ENCODE measurements around the gene LRRC27.

LRRC27 gene

DNA sequence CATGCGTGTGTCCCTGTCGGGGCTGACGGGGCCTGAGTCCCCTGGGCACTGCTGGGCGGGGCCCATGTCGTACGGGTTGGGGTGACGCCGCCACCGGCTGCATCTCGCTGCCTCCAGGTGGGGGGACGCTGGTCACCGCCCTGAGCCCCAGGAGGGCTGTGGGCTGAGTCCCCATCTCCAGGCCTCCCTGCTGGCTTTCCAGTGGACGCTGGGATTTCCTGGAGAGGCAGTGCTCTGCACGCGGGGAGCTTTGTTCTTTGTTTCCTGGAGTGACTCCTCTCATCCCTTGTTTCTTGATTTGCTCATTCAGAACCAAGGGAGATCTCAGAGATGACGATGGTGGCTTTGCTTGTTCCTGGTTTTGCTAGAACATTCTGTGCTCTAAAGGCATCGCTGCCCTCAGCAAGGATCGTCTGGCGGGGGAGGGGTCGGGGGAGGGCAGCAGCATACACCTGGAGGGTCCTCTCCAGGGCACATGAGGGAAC is 86.0 kb downstream of the LRRC27 start:
- Histone ChIP-seq H3K36me3 (ENCODE audit: insufficient read depth, low read length) (peaks cover 5% of the 10 kb centered on the region), H3K9ac (ENCODE audit: low read length) (no peak overlapping the region), H3K4me3 (ENCODE audit: low read depth in 1 of 2, low read length in 2 of 2) (no peak overlapping the region), H3K9me3 (ENCODE audit: low read length) (no peaks in the 10 kb centered on the region), H3K4me1 (ENCODE audit: insufficient read depth, low read length) (peaks cover 74% of the 10 kb centered on the region), H3K27ac (ENCODE audit: low read depth, low read length) (peak overlapping the region; percentile 36), H3K27me3 (ENCODE audit: control insufficient read depth in 1 of 2, insufficient read depth in 2 of 2, low read length in 2 of 2) (no peaks in the 10 kb centered on the region)

- H3K4me1 ChIP-seq (ENCODE audit: insufficient read depth, low read length) = peaks cover 75% of the 10 kb centered on the region
- no peak overlapping the region for H3K9ac ChIP-seq (ENCODE audit: low read length)
- H3K4me3 ChIP-seq (ENCODE audit: low read depth in 1 of 2, low read length in 2 of 2) = no peak overlapping the region
- peaks cover 5% of the 10 kb centered on the region for H3K36me3 ChIP-seq (ENCODE audit: insufficient read depth, low read length)
- no peaks in the 10 kb centered on the region for H3K27me3 ChIP-seq (ENCODE audit: control insufficient read depth in 1 of 2, insufficient read depth in 2 of 2, low read length in 2 of 2)
- H3K27ac ChIP-seq (ENCODE audit: low read depth, low read length) = peak overlapping the region; percentile 70
- H3K9me3 ChIP-seq (ENCODE audit: low read length) = no peaks in the 10 kb centered on the region
Measured at GRCh38 chr10:132418527-132419416, 86.8 kb downstream of the LRRC27 start.

- Histone ChIP-seq H3K9ac (ENCODE audit: low read length) (no peak overlapping the region), H3K36me3 (ENCODE audit: insufficient read depth, low read length) (peaks cover 5% of the 10 kb centered on the region), H3K4me3 (ENCODE audit: low read depth in 1 of 2, low read length in 2 of 2) (no peak overlapping the region), H3K9me3 (ENCODE audit: low read length) (no peaks in the 10 kb centered on the region), H3K4me1 (ENCODE audit: insufficient read depth, low read length) (peaks cover 71% of the 10 kb centered on the region), H3K27ac (ENCODE audit: low read depth, low read length) (peak overlapping the region; percentile 95), H3K27me3 (ENCODE audit: control insufficient read depth in 1 of 2, insufficient read depth in 2 of 2, low read length in 2 of 2) (no peaks in the 10 kb centered on the region)
Measured at GRCh38 chr10:132419538-132420468, 87.8 kb downstream of the LRRC27 start.

- Histone ChIP-seq H3K9me3 (ENCODE audit: low read length) (no peaks in the 10 kb centered on the region), H3K4me1 (ENCODE audit: insufficient read depth, low read length) (peaks cover 64% of the 10 kb centered on the region), H3K9ac (ENCODE audit: low read length) (no peak overlapping the region), H3K36me3 (ENCODE audit: insufficient read depth, low read length) (peaks cover 5% of the 10 kb centered on the region), H3K27ac (ENCODE audit: low read depth, low read length) (peak overlapping the region; percentile 95), H3K4me3 (ENCODE audit: low read depth in 1 of 2, low read length in 2 of 2) (no peak overlapping the region), H3K27me3 (ENCODE audit: control insufficient read depth in 1 of 2, insufficient read depth in 2 of 2, low read length in 2 of 2) (no peaks in the 10 kb centered on the region)
Measured at GRCh38 chr10:132420469-132420980, 88.5 kb downstream of the LRRC27 start.

GRCh38 chr10:132420981-132421846 is 89.2 kb downstream of the LRRC27 start:
- peak overlapping the region; percentile 28 for H3K9ac ChIP-seq (ENCODE audit: low read length)
- H3K27me3 ChIP-seq (ENCODE audit: control insufficient read depth in 1 of 2, insufficient read depth in 2 of 2, low read length in 2 of 2) = no peaks in the 10 kb centered on the region
- H3K4me1 ChIP-seq (ENCODE audit: insufficient read depth, low read length) = peaks cover 59% of the 10 kb centered on the region
- H3K27ac ChIP-seq (ENCODE audit: low read depth, low read length) = peak overlapping the region; percentile 95
- H3K4me3 ChIP-seq (ENCODE audit: low read depth in 1 of 2, low read length in 2 of 2) = peak overlapping the region; percentile 6 to 20
- H3K9me3 ChIP-seq (ENCODE audit: low read length) = no peaks in the 10 kb centered on the region
- H3K36me3 ChIP-seq (ENCODE audit: insufficient read depth, low read length) = no peaks in the 10 kb centered on the region

DNA sequence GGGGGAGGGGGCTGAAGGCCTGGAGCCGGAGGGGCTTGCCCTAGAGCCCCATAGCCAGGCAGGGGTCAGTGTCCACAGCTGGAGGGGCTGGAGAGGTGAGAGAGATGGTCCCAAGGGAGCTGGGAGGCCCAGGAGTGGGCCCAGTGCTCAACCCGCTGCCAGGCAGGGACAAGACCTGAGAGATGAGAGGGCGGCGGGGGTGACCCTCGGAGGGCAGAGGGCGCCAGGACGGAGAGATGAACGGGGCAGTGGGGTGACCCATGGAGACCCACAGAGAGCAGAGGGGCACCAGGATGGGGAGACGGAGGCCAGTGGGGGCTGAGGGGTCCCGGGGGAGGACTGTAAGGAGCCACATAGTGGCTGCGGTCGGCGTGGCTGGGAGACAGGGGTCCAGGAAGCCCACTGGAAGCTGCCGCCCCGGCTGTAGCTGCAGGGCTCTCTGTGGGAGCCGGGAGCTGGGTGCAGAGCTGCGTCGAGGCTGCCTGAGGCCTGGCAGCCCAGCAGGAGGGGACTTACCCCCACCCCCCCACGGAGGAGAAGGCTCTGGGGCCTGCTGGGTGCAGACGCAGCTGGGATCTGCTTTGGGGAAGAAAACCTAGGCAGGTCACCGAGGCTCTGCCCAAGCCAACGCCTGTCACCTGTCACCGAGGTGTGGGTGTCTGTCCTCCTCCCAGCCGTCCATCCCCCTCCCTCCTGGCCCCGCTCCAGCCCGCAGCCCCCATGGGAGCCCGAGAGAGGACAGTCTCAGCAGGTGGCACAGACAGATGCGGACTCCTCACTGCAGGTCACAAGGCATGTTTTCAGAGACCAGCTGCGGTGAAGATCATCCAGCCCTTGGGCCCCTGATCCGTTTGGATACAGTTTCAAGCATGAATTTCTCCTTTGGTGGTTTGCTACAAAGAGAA is 90.1 kb downstream of the LRRC27 start:
- Histone ChIP-seq H3K4me3 (ENCODE audit: low read depth in 1 of 2, low read length in 2 of 2) (peak overlapping the region; percentile 10 to 20), H3K9me3 (ENCODE audit: low read length) (no peaks in the 10 kb centered on the region), H3K27ac (ENCODE audit: low read depth, low read length) (peak overlapping the region; percentile 95), H3K36me3 (ENCODE audit: insufficient read depth, low read length) (peaks cover 2% of the 10 kb centered on the region), H3K9ac (ENCODE audit: low read length) (peak overlapping the region; percentile 28), H3K27me3 (ENCODE audit: control insufficient read depth in 1 of 2, insufficient read depth in 2 of 2, low read length in 2 of 2) (no peaks in the 10 kb centered on the region), H3K4me1 (ENCODE audit: insufficient read depth, low read length) (peaks cover 59% of the 10 kb centered on the region)

DNA sequence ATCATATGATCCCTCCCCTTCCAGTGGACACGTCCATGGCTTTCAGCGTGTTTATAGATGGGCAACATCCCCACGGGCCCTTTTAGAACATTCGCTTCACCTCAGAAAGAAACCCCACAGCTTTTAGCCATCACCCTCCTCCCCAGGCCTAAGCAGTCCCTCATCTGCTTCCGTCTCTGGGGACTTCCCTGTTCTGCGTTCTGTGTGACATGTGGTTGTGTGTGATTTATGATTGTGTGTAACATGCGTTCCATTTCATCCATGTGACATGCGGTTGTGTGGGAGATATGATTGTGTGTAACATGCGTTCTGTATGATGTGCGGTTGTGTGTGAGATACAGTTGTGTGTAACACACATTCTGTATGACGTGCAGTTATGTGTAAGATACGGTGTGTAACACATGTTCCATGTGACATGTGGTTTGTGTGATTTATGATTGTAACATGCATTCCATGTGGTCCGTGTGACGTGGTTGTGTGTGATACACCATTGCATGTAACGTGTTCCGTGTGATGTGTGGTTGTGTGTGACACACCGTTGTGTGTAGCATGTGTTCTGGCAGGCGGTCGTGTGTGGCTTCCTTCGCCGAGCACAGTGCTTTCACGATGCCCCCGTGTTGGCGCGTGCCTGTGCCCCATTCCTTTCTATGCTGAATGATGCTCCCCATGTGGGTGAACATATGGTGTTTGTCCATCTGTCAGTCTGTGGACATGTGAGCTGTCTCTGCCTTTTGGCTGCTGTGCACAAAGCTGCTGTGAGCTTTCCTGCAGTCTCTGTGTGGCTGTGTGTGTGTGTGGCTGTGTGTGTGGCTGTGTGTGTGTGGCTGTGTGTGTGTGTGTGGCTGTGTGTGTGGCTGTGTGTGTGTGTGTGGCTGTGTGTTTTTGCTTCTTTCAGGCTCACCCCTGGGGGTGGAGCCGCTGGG is 91.2 kb downstream of the LRRC27 start:
- H3K4me1 ChIP-seq (ENCODE audit: insufficient read depth, low read length) = peaks cover 55% of the 10 kb centered on the region
- H3K4me3 ChIP-seq (ENCODE audit: low read depth in 1 of 2, low read length in 2 of 2) = peak overlapping the region in 1 of 2 donors; percentile 20
- peak overlapping the region; percentile 0 for H3K9ac ChIP-seq (ENCODE audit: low read length)
- H3K27me3 ChIP-seq (ENCODE audit: control insufficient read depth in 1 of 2, insufficient read depth in 2 of 2, low read length in 2 of 2) = no peaks in the 10 kb centered on the region
- peak overlapping the region; percentile 8 for H3K27ac ChIP-seq (ENCODE audit: low read depth, low read length)
- no peaks in the 10 kb centered on the region for H3K9me3 ChIP-seq (ENCODE audit: low read length)
- peaks cover 13% of the 10 kb centered on the region for H3K36me3 ChIP-seq (ENCODE audit: insufficient read depth, low read length)

DNA sequence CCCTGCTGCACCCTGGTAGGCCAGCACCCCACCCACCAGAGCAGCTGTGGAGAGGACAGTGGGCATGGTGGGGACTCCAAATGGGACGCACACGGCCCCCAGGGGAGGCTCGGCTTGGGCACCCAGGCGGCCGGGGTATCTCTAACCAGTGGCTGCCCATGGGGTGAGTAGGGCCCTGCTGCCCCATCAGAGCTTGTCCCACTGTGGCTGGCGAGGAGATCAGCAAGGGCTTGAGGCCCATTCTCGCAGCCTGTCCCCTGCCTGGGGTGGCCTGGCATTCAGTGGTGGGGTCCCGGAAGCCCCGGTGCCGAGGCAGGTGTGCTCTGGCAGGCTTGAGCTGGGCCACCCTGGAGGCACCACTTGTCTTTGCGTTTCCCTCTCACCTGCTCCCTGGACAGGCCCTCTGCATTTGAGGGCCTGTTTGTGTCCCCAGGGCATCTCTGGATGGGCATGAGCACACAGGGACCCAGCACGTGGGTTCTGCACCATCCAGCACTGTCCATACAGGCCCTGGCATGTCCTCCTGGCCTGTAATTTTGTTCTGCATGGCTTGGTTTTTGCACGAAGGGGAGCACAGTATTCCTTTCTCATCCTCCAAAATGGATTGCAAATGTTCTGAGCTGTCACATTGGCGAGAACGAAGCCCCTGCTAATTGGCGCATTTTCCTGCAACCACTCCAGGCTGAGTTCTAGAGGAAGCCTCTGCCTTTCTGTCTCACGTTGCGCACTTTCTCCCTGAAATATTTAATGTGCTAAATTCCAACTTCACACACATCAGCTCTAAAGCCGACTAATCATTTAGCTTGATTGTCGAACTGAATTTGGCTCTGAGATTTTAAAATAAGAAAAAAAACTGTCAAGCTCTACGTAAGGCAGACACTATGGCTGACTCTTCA is 92.2 kb downstream of the LRRC27 start:
- H3K9ac ChIP-seq (ENCODE audit: low read length) = no peak overlapping the region
- H3K4me3 ChIP-seq (ENCODE audit: low read depth in 1 of 2, low read length in 2 of 2) = no peak overlapping the region
- H3K36me3 ChIP-seq (ENCODE audit: insufficient read depth, low read length) = peaks cover 14% of the 10 kb centered on the region
- no peak overlapping the region for H3K27ac ChIP-seq (ENCODE audit: low read depth, low read length)
- no peaks in the 10 kb centered on the region for H3K27me3 ChIP-seq (ENCODE audit: control insufficient read depth in 1 of 2, insufficient read depth in 2 of 2, low read length in 2 of 2)
- H3K9me3 ChIP-seq (ENCODE audit: low read length) = no peaks in the 10 kb centered on the region
- peaks cover 44% of the 10 kb centered on the region for H3K4me1 ChIP-seq (ENCODE audit: insufficient read depth, low read length)

Data from muscle layer of colon (tissue), 2 donors.